ENCODE results near the gene KCNJ14.

KCNJ14 gene

DNA sequence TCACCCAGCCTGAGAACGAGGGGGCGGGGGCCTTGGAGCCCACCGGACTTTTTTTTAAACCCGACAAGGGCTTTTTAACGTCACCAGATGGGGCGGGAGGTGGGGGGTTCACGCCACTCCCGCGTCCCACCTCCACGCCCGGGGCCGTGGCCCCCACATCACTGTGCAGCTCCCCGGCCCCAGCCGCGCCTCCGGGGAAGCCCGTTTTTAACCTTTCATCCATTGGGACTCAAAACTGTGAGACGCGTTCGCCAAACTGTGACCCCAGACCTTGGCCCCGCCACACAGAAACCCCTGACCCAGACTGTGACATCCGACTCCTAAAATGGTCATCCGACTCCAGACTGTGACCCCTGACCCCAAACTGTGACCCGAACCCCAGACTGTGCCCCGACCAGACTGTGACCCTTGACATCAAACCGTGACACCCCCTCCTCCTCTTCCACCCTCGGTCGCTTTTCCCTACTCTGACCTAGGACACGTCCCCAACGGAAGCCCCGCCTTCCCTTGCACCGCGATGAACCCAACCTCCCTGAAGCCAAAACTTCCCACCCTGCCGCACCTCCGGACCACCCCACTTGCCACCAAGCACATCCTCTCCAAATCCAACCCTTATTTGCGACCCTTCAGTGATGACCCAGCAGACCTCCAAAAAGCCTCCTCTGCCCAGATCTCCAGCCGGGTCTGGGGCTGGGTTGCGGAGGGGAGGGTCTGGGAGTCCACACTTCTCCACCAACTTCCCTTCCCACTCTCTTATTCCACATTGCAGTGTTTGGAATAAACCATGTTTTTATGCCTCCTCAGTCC lies 11.0 kb upstream of the KCNJ14 start:
- H3K4me3 ChIP-seq, result peak overlapping the region; percentile 3 to 99 (median 79)
- peak overlapping the region in 10 of 21 experiments; percentile 64 to 96 (median 90) for H3K27ac ChIP-seq

DNA sequence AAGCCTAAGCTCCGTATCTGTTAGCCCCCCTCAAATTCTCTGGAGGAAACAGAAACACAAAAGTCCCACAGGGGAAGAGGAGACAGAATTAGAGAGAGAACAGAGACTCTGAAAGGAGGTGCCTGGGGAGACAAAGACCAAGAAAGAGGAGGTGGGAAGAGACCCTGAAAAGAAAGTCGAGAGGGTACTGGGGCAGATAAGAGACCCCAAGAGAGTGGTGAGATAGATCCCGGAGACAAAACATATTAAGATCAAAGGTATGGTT lies 10.5 kb upstream of the KCNJ14 start:
- peak overlapping the region in 6 of 7 experiments; percentile 14 to 99 (median 84) for H3K4me3 ChIP-seq
- H3K27ac ChIP-seq, result peak overlapping the region in 14 of 21 experiments; percentile 64 to 96 (median 90)

GRCh38 chr19:48445256-48445605 lies 10.1 kb upstream of the KCNJ14 start:
- peak overlapping the region; percentile 68 to 99 (median 83) for H3K4me3 ChIP-seq
- H3K27ac ChIP-seq, result peak overlapping the region in 20 of 21 experiments; percentile 64 to 96 (median 90)

- H3K27ac ChIP-seq, result peak within 1 kb of the TSS; percentile 64 to 96 (median 89)
- peak within 1 kb of the TSS; percentile 68 to 99 (median 83) for H3K4me3 ChIP-seq
These were observed 9.5 kb upstream of the KCNJ14 start, which contains the start of gene GRWD1 for GRCh38 chr19:48445606-48446481. GRWD1 (plus strand) TSS chr19:48445983; CDS start chr19:48446006, 23 bp downstream.

- Histone ChIP-seq H3K27ac (peak overlapping the region in 16 of 21 experiments; percentile 64 to 96 (median 90)), H3K4me3 (peak overlapping the region; percentile 68 to 99 (median 83))
These were observed 8.8 kb upstream of the KCNJ14 start for GRCh38 chr19:48446579-48446978.

- Histone ChIP-seq H3K4me3 (no peak overlapping the region), H3K27ac (no peak overlapping the region)
These were observed 6.8 kb upstream of the KCNJ14 start for GRCh38 chr19:48448563-48448962.

- no peak overlapping the region for H3K27ac ChIP-seq
These were observed 4.9 kb upstream of the KCNJ14 start for GRCh38 chr19:48450441-48450840.

GRCh38 chr19:48450863-48451262 lies 4.5 kb upstream of the KCNJ14 start:
- Histone ChIP-seq H3K4me3 (no peak overlapping the region), H3K27ac (no peak overlapping the region)

More at GRCh38 chr19:48450441-48450840, 4.9 kb upstream of the KCNJ14 start:
- no peak overlapping the region for H3K4me3 ChIP-seq

- H3K4me3 ChIP-seq, result no peak overlapping the region
- H3K27ac ChIP-seq, result no peak overlapping the region
These were observed 3.8 kb upstream of the KCNJ14 start for GRCh38 chr19:48451624-48452023.

- Histone ChIP-seq H3K27ac (no peak overlapping the region), H3K4me3 (no peak overlapping the region)
These were observed 2.8 kb upstream of the KCNJ14 start for GRCh38 chr19:48452289-48453190.

- no peak overlapping the region for H3K4me3 ChIP-seq
- no peak overlapping the region for H3K27ac ChIP-seq
These were observed 1.1 kb upstream of the KCNJ14 start for GRCh38 chr19:48454150-48454730.

DNA sequence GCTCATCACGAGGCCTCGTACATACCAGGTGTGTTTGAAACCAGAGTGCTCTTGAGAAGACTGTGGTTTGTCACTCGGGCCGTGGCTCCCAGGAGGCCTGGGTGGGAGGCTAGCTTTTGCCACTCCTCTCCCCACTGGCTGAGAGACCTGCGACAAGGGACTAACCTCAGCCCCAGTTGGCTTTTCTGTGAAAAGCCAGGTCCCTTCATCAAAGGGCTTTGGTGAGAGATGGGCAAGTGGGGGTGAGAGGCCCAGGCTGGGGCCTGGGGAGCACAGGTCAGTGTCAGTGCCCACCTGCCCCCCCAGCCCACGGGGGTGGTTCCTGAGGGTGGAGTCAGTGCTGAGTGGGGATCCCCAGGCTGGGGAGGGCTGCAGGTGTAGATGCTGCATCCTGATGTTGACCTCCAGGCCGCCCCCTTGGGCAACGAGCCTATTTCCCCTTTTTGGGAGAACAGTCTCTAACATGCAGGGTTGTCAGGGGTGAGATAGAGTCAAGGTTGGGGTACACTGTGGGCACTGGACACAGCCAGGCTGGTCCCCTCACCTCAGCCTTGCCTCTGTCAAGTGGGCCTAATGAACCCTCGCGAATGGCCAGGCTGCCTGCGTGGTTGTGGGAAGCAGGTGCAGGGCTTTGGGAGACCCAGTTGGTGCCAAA lies 661 bp downstream of the KCNJ14 start:
- Histone ChIP-seq H3K4me3 (no peak overlapping the region), H3K27ac (no peak overlapping the region)

DNA sequence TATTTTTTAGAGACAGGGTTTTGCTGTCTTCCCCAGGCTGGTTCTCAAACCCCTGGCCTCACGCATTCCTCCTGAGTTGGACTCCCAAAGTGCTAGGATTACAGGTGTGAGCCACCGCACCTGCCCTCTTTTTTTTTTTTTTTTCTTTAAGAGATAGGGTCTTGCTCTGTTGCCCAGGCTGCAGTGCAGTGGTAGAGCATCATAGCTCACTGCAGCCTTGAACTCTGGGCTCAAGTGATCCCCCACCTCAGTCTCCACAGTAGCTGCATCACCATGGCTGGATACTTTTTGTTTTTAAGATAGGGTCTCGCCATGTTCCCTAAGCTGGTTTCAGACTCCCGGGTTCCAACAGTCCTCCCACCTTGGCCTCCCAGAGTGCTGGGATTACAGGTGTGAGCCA lies 1.5 kb downstream of the KCNJ14 start:
- Histone ChIP-seq H3K4me3 (no peak overlapping the region), H3K27ac (no peak overlapping the region)

DNA sequence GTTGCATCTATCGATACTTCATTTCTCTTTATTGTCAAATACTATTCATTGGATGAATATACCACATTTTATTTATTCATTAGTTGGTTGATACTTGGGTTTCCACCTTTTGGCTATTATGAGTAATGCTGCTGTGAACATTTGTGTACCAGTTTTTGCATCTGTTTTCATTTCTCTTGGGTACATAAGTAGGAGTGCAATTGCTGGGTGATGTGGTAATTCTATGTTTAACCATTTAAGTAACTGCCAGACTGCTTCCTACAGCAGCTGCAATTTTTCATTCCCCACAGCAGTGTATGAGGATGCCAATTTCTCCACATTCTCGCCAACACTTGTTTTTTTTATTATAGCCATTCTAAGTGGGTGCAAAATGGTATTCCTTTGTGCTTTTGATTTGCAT lies 2.6 kb downstream of the KCNJ14 start:
- H3K27ac ChIP-seq, result no peak overlapping the region
- H3K4me3 ChIP-seq, result no peak overlapping the region

DNA sequence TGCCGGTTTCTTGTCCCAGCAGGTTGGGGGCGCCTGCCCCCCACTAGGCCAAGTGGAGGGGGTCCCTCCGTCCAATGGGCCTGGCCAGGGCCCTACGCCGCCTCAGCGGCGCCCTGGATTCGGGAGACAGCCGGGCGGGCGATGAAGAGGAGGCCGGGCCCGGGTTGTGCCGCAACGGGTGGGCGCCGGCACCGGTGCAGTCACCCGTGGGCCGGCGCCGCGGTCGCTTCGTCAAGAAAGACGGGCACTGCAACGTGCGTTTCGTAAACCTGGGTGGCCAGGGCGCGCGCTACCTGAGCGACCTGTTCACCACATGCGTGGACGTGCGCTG lies 6.2 kb downstream of the KCNJ14 start:
- Histone ChIP-seq H3K4me3 (no peak overlapping the region), H3K27ac (no peak overlapping the region)

- H3K4me3 ChIP-seq, result no peak overlapping the region
- H3K27ac ChIP-seq, result no peak overlapping the region
These were observed 6.7 kb downstream of the KCNJ14 start for GRCh38 chr19:48461982-48462655.

GRCh38 chr19:48465215-48465614 lies 9.8 kb downstream of the KCNJ14 start:
- no peak overlapping the region for H3K4me3 ChIP-seq
- no peak overlapping the region for H3K27ac ChIP-seq

DNA sequence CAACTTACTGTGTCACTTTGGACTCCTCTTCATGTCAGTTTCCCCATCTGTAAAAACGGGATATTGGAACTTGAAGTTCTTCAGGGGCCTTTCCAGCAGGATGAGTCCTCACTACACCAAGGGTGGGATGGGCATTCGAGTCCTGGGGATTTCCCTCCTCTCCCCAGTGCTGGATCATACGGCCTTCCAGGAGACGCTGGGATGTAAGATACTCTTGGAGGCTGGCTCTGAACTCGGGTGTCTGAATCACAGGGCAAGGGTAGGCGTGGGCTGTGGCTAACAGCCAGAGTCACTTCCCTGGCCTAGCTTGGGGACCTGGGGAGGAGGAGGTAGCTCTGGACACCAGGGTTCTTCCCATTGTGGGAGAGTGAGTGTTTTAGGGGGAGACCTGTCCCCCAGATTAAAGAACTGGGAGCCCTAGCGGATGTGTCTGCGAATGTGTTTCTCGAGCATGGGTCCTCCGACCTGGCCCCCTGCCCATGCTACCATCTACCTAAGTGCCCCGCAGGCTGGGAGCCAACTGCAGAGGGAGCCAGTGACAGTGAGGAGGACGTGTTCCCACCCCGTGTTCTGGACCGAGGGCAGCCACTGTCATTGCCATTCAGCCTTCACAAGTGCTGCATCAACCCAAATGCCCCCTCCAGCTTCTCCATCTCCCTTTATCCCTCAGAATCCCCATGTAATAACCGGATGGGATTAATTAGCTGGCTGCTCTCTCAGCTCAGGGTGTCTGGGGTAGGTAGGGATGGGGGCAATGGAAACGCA lies 11.4 kb downstream of the KCNJ14 start:
- H3K27ac ChIP-seq, result no peak overlapping the region
- H3K4me3 ChIP-seq, result no peak overlapping the region
